GM19467 (cell line): ENCODE results near the gene CERS1.

Experiments used
- ATAC-seq: cut with Tn5 transposase; IDR thresholded peaks from one replicate; pipeline ENCODE4 v1.9.1; 2021; ENCODE audit warnings: mild to moderate bottlenecking, moderate library complexity; ENCODE audit not compliant: unreplicated experiment

The CERS1 gene

DNA sequence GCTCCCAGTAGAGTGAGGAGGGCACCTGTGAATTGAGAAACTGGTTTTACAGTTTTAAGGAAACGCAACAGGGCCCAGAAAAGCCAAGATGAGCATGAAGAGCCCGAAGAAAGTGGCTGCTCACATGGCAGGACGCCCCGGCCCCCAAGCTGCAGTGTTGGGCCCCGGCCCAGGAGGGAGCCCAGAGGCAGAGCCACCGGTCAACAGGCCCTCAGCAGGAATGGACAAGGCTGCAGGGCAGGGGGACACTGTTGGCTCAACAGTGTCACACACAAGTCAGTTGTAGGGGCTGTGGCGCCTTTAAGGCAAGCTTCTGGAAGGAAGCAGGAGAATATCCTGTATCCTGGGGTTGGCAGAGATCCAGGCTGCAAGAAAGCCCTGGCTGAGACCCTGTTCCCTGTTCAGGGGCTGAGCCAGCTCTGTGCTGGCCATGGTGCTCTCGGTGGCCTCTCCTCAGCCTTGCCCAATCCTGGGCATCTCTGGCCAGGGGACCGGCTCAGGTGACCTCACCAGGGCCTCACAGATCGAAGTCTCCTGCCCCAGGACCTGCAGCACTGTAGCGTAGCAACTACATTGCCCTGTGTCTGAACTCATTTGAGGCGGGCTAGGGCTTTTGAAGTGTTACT, 36.2 kb downstream of the CERS1 start:
- ATAC-seq, result no peak

DNA sequence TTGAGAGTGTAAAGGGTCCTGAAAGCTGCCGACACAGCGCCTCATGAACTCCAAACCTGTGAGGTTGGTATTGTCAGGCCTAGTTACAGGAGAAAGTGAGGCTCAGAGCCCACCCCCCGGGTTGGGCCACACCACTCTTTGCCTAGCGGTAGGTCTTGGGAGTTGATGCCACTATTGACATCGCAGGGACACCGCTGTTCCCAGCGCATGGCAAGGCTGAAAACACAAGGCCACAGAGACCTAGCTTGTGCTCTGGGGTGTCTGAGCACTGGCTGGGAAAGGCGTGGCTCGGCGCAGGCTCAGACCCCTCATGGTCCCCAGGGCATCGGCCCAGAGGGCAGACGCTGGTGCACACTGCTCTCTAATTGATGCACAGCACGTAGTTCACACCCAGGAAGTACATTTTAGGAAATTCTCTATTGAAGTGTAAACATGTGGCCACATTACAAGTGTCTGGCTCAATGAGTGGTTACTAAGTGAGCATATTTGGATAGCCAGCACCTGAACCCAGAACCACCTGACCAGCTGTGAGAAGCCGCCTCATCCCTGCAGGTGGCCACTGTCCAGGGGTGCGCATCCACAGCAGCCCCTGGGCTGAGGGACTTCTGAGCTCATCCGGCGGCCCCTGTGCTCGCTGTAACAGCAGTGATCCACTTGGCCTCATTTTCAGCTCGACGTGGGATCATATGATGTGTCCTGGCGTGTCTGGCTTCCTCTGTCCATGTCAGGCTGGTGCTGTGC, 36.9 kb downstream of the CERS1 start:
- no peak for ATAC-seq

DNA sequence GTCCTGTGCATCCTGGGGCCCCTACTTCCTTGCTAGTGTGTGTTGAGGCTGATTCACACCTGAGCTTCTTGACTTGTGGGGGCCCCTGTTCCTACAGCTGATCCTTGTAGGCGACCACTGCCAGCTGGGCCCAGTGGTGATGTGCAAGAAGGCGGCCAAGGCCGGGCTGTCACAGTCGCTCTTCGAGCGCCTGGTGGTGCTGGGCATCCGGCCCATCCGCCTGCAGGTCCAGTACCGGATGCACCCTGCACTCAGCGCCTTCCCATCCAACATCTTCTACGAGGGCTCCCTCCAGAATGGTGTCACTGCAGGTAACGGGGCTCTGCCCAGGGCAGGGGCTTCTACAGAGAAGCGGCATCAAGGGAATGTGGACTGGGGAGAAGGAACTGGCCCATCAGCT, 38.7 kb downstream of the CERS1 start:
- ATAC-seq, result no peak

DNA sequence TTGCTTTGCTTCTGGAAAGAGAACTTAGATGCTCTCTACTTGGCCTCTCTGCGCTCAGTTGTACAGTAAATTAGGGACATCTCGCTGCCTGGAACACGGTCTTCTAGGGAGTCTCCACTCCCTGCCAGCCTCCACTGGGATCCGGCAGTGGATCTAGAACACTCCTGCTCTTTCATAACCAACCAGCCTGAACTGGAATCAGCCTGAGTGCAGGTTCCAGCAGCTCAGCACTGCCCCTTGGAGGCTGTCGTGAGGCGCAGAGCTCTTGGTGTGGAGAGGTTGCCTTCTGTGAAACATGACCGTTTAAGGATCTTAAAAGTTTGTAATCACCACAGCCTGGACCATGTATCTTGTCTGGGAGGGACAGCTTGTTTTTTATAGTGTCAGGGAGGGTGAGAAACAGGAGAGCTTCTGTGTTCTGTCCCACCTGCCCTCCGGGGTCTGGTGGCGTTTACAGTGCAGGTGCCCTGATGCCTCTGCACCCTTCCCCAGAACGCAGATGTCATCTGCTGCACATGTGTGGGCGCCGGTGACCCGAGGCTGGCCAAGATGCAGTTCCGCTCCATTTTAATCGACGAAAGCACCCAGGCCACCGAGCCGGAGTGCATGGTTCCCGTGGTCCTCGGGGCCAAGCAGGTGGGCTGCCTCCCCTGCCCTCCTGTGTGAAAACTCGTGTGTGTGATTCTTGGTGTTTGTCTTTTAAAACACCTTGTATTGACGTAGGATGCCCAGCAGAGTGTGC, 39.4 kb downstream of the CERS1 start:
- no peak for ATAC-seq

- ATAC-seq, result no peak
These were observed 40.1 kb downstream of the CERS1 start for GRCh38 chr19:18855647-18856384.

DNA sequence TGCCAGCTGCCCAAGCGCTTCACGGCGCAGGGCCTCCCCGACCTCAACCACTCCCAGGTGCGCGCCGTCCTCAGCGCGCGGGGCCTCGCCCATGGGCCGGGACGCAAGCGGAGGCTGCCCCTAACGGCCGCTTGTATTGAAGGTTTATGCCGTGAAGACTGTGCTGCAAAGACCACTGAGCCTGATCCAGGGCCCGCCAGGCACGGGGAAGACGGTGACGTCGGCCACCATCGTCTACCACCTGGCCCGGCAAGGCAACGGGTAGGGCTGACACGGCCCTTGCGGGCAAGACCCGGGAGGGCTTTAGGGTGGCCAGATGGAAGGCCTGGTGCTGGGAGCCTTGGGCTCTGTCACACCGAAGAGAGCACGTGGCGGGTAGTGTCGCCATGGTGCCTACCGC, 41.0 kb downstream of the CERS1 start:
- no peak for ATAC-seq

DNA sequence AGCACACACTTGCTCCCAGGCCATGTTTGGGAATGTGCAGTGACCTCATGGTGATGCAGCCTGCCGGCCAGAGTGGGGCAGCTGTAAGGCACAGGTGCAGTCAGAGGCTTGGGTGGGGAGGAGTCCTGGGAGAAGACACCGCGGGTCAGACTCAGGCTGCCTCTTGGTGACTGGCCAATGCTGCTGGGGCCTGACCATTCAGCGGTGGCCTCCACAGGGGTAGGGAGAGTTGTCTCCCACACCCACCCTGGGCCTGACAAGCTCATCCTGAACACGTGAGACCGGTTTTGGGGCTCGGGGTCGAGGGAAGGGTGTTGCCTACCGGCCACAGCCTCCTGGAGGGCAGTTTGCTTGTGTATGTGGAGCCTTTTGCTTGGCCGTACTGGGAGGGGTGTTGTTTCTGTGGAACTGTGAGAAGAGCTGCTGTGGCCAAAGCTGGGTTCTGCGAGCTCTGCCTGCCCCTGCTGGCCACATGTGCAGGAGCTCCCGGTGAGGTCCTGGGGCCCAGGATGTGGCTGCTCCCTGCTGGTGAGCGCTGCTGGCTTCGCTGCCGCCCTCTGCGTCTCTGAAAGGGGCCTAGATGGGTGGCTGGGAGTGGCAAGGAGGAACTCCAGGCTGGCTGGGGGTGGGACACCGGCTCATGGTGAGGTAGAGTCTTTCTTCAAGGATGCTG, 42.1 kb downstream of the CERS1 start:
- ATAC-seq, result no peak

DNA sequence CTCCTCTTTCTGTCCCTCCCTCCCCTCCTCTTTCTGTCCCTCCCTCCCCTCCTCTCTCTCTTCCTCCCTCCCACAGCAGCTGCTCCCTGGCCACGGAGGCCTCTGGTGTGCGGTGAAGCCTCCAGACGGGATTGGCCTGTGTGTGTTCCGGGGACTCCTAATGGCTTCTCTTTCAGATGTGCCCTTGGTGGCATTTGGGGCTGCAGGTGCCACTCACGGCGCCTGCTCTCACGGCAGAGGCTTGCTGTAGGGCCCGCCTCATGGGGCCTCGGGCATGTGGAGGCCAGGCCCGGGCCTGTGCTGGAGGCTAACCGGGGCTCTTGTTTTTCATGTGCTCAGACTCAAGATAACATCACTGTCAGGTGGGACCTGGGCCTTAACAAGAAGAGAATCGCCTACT, 43.3 kb downstream of the CERS1 start:
- ATAC-seq, result no peak

DNA sequence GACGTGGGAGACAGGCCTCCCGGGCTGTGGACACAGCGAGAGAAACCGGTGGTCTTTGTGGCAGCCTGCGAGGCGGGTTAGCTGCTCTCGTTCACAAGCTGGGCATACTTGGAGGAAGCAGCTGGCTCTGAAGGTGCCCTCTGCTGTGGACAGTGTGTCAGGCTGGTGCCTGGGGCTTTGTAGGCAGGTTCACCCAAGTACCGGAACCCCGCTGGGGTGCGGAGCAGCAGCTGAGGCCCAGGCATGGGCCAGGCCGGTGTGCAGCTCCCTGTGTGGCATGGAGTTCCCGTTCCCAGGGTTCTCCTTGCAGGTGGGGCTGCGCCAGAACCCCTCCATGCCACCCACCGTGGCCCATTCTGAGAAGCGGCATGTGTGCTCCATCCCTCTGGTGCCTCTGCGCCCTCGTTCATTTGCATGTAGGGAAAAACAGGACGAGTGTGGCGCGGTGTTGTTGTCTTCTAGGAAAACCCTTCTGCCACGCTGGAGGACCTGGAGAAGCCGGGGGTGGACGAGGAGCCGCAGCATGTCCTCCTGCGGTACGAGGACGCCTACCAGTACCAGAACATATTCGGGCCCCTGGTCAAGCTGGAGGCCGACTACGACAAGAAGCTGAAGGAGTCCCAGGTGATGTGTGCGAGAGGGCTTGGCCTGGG, 44.2 kb downstream of the CERS1 start:
- no peak for ATAC-seq

- no peak for ATAC-seq
These were observed 45.2 kb downstream of the CERS1 start for GRCh38 chr19:18850471-18851375.

DNA sequence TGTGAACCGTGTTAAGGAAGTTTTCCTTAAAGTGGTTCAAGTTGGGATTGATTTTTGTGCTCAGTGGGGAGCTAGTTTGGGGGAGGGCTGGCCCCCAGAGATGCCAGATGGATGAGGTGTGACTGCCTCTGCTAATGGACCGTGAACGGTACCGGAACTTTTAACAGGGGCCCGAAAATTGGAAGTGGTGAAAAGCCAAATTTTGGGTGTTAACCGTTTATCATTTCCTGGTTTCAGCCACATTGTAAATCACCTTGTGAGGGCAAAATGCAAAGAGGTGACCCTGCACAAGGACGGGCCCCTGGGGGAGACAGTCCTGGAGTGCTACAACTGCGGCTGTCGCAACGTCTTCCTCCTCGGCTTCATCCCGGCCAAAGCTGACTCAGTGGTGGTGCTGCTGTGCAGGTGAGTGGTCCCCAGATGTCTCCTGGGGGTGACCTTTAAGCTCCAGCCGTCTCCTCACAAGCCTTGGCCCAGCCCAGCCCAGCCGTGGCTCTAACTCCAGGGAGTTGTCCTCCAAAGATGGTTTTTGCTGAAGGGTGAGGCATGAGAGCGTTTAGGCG, 46.0 kb downstream of the CERS1 start:
- ATAC-seq, result no peak

DNA sequence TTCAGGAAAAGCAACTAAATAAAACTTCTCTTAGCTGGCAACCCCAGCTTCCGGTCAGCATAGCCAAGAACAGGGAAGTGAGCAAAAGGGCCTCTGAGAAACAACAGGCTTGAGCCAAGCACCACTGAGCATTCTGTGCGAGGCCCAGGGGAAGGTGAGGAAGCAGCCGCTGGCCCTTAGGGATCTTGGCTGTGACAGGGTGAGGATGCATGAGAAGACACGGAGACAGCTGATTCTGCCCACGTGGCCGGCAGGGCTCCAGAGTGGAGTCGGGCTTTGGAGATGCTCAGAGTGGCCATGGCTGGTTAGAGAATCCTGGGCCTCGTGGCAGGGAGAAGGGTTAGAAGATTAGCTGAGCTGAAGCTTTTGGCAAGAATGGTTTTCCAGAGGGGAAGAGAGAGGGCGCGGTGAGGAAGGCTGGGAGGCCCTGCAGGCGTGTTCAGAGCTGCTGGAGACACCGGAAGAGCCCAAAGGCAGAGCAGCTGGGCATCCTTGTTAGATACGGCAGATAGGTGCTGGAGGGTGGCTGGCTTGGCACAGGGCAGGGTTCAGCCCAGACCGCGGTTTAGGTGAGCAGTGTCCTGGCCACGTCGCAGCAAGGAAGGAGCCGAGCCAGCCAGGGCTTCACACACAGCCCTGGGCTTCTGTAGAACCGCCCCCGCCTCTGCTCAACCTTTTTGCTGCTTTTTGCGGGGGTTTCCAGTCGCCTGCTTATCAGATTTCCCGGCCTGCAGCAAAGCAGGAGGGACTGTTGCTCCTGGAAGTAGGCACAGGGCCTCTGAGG, 46.9 kb downstream of the CERS1 start:
- ATAC-seq, result no peak

DNA sequence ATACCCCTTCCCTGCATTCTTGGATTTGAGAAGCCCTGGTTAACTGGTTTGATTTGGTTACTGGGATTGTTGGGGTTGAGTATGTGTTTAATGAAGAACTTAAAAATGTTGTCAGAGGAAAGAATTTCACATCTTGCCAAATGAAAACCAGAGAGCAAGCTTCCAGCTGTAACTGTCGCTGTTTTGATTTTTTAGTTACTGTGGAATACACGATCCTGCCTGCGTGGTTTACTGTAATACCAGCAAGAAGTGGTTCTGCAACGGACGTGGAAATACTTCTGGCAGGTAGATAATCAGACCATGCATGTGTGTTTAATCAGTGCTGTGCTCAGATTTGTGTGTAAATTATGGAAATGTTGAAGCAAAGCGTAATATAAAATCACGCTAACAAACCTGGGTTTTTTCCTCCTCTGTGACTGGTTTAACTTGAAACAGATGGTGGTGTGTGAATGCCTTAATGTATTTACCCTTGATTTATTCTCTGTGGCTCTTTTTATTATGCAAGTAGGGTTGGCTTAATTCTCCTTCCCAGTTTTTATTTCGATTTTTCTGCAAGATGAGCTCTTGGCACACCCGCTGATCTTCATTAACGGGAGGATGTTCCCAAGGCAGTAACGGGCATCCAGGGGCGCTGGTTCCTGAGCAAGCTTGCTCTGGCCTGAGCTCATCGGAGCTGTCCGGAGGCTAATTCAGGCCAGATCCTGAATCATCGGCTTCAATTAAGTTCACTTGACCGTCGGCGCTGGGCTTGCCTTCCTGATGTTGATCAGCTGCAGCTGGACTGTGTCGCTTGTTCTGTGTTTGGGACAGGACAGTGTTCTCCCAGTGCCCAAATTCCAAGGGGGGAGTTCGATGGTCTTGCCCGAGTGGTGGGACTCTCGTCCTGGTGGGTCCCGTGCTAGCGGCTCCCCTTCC, 48.2 kb downstream of the CERS1 start:
- ATAC-seq, result no peak

DNA sequence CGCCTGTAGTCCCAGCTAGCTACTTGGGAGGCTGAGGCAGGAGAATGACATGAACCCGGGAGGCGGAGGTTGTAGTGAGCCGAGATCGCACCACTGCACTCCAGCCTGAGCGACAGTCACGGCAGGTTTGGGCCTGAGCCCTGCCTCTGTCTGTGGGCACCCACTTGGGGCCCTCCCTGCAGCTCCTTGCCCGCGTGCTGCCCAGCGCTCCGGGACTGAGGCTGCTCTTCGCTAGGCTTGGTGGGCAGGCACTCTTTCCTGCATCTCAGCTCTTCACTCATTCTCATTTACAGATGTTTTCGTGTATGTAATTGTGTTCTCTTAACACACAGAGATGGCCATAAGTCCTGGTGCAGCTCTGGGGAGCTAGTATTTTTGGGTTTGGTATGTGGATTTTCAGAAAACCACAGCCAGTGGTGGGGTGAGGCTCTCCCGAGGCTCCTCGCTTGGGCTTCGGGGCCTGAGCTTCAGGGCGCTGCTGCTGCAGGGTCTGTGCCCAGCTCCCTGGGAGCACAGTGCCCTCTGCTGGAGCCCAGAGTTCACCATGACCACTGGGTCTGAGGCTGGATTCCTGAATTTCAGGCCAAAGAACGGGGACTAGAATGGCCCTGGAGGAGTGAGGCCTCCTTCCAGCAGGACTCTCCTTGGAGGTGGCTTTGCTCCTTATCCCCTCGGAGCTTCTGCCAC, 49.0 kb downstream of the CERS1 start:
- no peak for ATAC-seq

- no peak for ATAC-seq
These were observed 50.0 kb downstream of the CERS1 start for GRCh38 chr19:18845961-18846360.

GRCh38 chr19:18844806-18845329, 51.1 kb downstream of the CERS1 start:
- ATAC-seq, result no peak
